HepG2 (cell line): ENCODE measurements around the gene ETV6. TPM values are rescaled to one million over a fixed set of nuclear protein-coding genes. Genes with fewer than 3 reads are reported as not detected.

Experiments
- ATAC-seq: fragments of 200-7000 bp; cut with Tn5 transposase; 3 replicates; pipeline ENCODE4 v1.9.1; 2020; ENCODE audit warnings: mild to moderate bottlenecking, moderate library complexity
- BruUV-seq: library from RNA; stranded (reverse); fragments of 400-500 nt; replicated peaks from 2 replicates; lab custom pipeline; 2021; lab: Mats Ljungman, UMichigan
- CTCF ChIA-PET: fragments of 300-600 bp; formaldehyde crosslinking; extraction: SDS; loops from one replicate; lab custom pipeline; 2021; ENCODE audit warnings: low total read pairs, inconsistent platforms, low intra/inter-chr PET ratio; lab: Yijun Ruan, JAX
- POLR2A ChIA-PET: fragments of 350-600 bp; sonication (Branson Sonifier 250); formaldehyde crosslinking; loops from one replicate; lab custom pipeline; 2020; ENCODE audit warnings: antibody characterized with exemption, inconsistent platforms; lab: Yijun Ruan, JAX
- DNase-seq: peaks from one replicate; pipeline ENCODE4 v3.0.0-alpha.2; 2015; ENCODE audit warnings: low spot score
- FAIRE-seq: peaks from 3 replicates; lab custom pipeline; 2011; peaks lifted over from hg19 to GRCh38; lab: Jason Lieb, UNC
- H2AFZ ChIP-seq: one replicate; pipeline ENCODE4 v1.6.1; 2011; ENCODE audit warnings: low read length, inconsistent platforms
- H3K27ac ChIP-seq: fragments of 300-600 bp; 3 replicates; pipeline ENCODE4 v1.8.0; 2011; ENCODE audit warnings: mixed run types, mild to moderate bottlenecking, mixed read lengths, low read length, inconsistent platforms; ENCODE audit not compliant: insufficient read depth; ENCODE audit errors: extremely low read length
- H3K27me3 ChIP-seq, 2 experiments: fragments of 200-600 bp in 1 of 2; 2 replicates in 1 of 2; 3 replicates in 1 of 2; pipeline versions ENCODE4 v1.6.0 to v1.8.0; 2011; ENCODE audit warnings: low read length in 2 of 2, mild to moderate bottlenecking in 2 of 2, moderate library complexity in 2 of 2, inconsistent platforms in 1 of 2; ENCODE audit not compliant: insufficient read depth in 2 of 2, control insufficient read depth in 1 of 2
- H3K36me3 ChIP-seq, 2 experiments: fragments of 200-600 bp in 1 of 2; replicated peaks in 1 of 2; 2 replicates in 1 of 2; 3 replicates in 1 of 2; pipeline versions ENCODE4 v1.5.1 to v1.8.0; 2011; ENCODE audit warnings: low read length in 2 of 2, inconsistent platforms in 1 of 2; ENCODE audit not compliant: insufficient read depth in 2 of 2, control insufficient read depth in 1 of 2
- H3K4me1 ChIP-seq: 2 replicates; pipeline ENCODE4 v1.5.1; 2012; ENCODE audit warnings: low read length, inconsistent platforms; ENCODE audit not compliant: insufficient read depth
- H3K4me2 ChIP-seq: 2 replicates; pipeline ENCODE4 v1.6.0; 2011; ENCODE audit warnings: low read depth, low read length, inconsistent platforms
- H3K4me3 ChIP-seq, 3 experiments: fragments of 200-600 bp in 1 of 3; sonication (generic), shearing (Covaris generic) in 1 of 3; replicated peaks in 1 of 3; 2 replicates each; pipeline ENCODE4 v1.5.1; 2011 to 2016; ENCODE audit warnings: low read length in 3 of 3, inconsistent platforms in 2 of 3, low read depth in 2 of 3, mild to moderate bottlenecking in 2 of 3, control low read depth in 1 of 3, mixed read lengths in 1 of 3; ENCODE audit not compliant: insufficient read depth in 1 of 3
- H3K79me2 ChIP-seq: one replicate; pipeline ENCODE4 v1.6.1; 2011; ENCODE audit warnings: low read length, inconsistent platforms; ENCODE audit not compliant: insufficient read depth
- H3K9ac ChIP-seq: 2 replicates; pipeline ENCODE4 v1.6.0; 2011; ENCODE audit warnings: mild to moderate bottlenecking, low read depth, low read length, inconsistent platforms; ENCODE audit not compliant: insufficient read depth
- H3K9me3 ChIP-seq: 2 replicates; pipeline ENCODE4 v1.5.1; 2012; ENCODE audit warnings: mild to moderate bottlenecking, low read length
- H4K20me1 ChIP-seq: 2 replicates; pipeline ENCODE4 v1.6.0; 2011; ENCODE audit warnings: inconsistent platforms, mild to moderate bottlenecking, low read length, moderate library complexity; ENCODE audit not compliant: insufficient read depth
- ATF1 ChIP-seq: IDR thresholded peaks from 2 replicates; pipeline ENCODE4 v1.6.1; 2016; ENCODE audit warnings: mild to moderate bottlenecking, control low read depth
- BCL6 ChIP-seq: IDR thresholded peaks from 2 replicates; pipeline ENCODE4 v1.6.1; 2016; ENCODE audit warnings: missing genetic modification reagents, missing compliant biosample characterization
- HMGA1 ChIP-seq: sonication (generic); formaldehyde crosslinking; conservative IDR thresholded peaks from 2 replicates; pipeline ENCODE4 v1.4.0; 2020; ENCODE audit warnings: missing genetic modification reagents
- HNRNPL ChIP-seq: fragments of 200-400 bp; formaldehyde crosslinking; IDR thresholded peaks from 2 replicates; pipeline ENCODE4 v1.6.1; 2017; ENCODE audit warnings: mild to moderate bottlenecking, low read depth, low read length
- MTA1 ChIP-seq: sonication (generic); formaldehyde crosslinking; IDR thresholded peaks from 2 replicates; pipeline ENCODE4 v1.4.0; 2020; ENCODE audit warnings: missing genetic modification reagents, mild to moderate bottlenecking, borderline replicate concordance
- NFKB2 ChIP-seq: sonication (generic); formaldehyde crosslinking; IDR thresholded peaks from 2 replicates; pipeline ENCODE4 v1.4.0; 2020; ENCODE audit warnings: missing genetic modification reagents, borderline replicate concordance
- PHB2 ChIP-seq: fragments of 450-650 bp; IDR thresholded peaks from 2 replicates; pipeline ENCODE4 v1.6.1; 2018; ENCODE audit not compliant: partially characterized antibody
- RFX5 ChIP-seq: IDR thresholded peaks from 2 replicates; pipeline ENCODE4 v1.6.1; 2011; ENCODE audit warnings: low read depth, low read length, improper control_type of control experiment
- SNAI1 ChIP-seq: sonication (generic); formaldehyde crosslinking; IDR thresholded peaks from 2 replicates; pipeline ENCODE4 v1.5.0; 2020; ENCODE audit warnings: mild to moderate bottlenecking, missing genetic modification reagents, borderline replicate concordance
- SPEN ChIP-seq: sonication (generic); formaldehyde crosslinking; IDR thresholded peaks from 2 replicates; pipeline ENCODE4 v1.5.1; 2020; ENCODE audit warnings: low read depth, mild to moderate bottlenecking, missing genetic modification reagents
- SRSF1 ChIP-seq: fragments of 200-400 bp; formaldehyde crosslinking; optimal IDR thresholded peaks from 2 replicates; pipeline ENCODE3; 2017; ENCODE audit warnings: mild to moderate bottlenecking, low read depth, low read length, moderate library complexity
- ZNF331 ChIP-seq: sonication (generic); formaldehyde crosslinking; IDR thresholded peaks from 2 replicates; pipeline ENCODE4 v1.4.0; 2020; ENCODE audit warnings: missing genetic modification reagents
- ZNF563 ChIP-seq: sonication (generic); formaldehyde crosslinking; IDR thresholded peaks from 2 replicates; pipeline ENCODE4 v1.8.0; 2022; ENCODE audit warnings: mild to moderate bottlenecking, moderate library complexity, missing genetic modification reagents
- ZNF878 ChIP-seq: sonication (generic); formaldehyde crosslinking; IDR thresholded peaks from 2 replicates; pipeline ENCODE4 v1.8.1; 2023; ENCODE audit warnings: mild to moderate bottlenecking, missing genetic modification reagents, moderate library complexity
- ZSCAN22 ChIP-seq: sonication (generic); formaldehyde crosslinking; IDR thresholded peaks from 2 replicates; pipeline ENCODE4 v1.4.0; 2020; ENCODE audit warnings: mild to moderate bottlenecking, missing genetic modification reagents
- WGBS: methylation state at CpG from one replicate; pipeline ENCODE4 v1.1.6; 2017; ENCODE audit warnings: low lambda C conversion rate; 5-methylcytosine and 5-hydroxymethylcytosine counted together
- in situ Hi-C: cut with HindIII; loops from 2 replicates; pipeline ENCODE4 v1.10.0; 2017; ENCODE audit warnings: low pct_unique_long_range_greater_than_20kb; ENCODE audit not compliant: extremely low pct_ligation_motif_present
- intact Hi-C: fragments of 100-400 bp; cut with micrococcal nuclease; formaldehyde crosslinking; loops from one replicate; pipeline ENCODE4 v1.10.0; 2022; ENCODE audit not compliant: unreplicated experiment
- polyA plus RNA-seq, 8 experiments: library from polyadenylated mRNA; depleted of rRNA in 3 of 8; stranded (reverse) in 7 of 8; unstranded in 1 of 8; fragments of >200 nt; fragmentation: Illumina TruSeq in 4 of 8; extraction: Trizol in 4 of 8; gene quantifications; 2 replicates each; pipeline versions ENCODE4 v1.2.1 to v1.2.3, GENCODE V29; 2011 to 2016; ENCODE audit warnings: low read depth in 4 of 8, missing spikeins in 1 of 8, mixed read lengths in 1 of 8; ENCODE audit not compliant: insufficient read depth in 1 of 8
- total RNA-seq, 5 experiments: library from RNA; depleted of rRNA; stranded (reverse); fragments of >200 nt; fragmentation: Illumina TruSeq; extraction: Trizol; gene quantifications; 2 replicates each; pipeline ENCODE4 v1.2.3, GENCODE V29; 2016; ENCODE audit warnings: low read depth in 1 of 5
- TF ChIP-seq, protein P1 (sequence below): sonication (generic); formaldehyde crosslinking; IDR thresholded peaks from 2 replicates; pipeline ENCODE4 v1.8.0; 2022; ENCODE audit warnings: mild to moderate bottlenecking, missing genetic modification reagents; ENCODE audit not compliant: insufficient replicate concordance
- TF ChIP-seq, protein P2 (sequence below): IDR thresholded peaks from 2 replicates; pipeline ENCODE4 v1.6.1; 2016; ENCODE audit warnings: missing compliant biosample characterization, missing genetic modification reagents, borderline replicate concordance
- TF ChIP-seq, protein P3 (sequence below): IDR thresholded peaks from 2 replicates; pipeline ENCODE4 v1.6.1; 2016; ENCODE audit warnings: missing genetic modification reagents, missing compliant biosample characterization
- TF ChIP-seq, protein P4 (sequence below): sonication (generic); formaldehyde crosslinking; IDR thresholded peaks from 2 replicates; pipeline ENCODE4 v1.4.0; 2020; ENCODE audit warnings: mild to moderate bottlenecking, missing genetic modification reagents

Gene ETV6
- total and polyA plus RNA-seq, 2 of the 13 experiments (the other 11 are each of a cell fraction or from before 2014, with no cell fraction given): 2.2 to 3.0 TPM

DNA sequence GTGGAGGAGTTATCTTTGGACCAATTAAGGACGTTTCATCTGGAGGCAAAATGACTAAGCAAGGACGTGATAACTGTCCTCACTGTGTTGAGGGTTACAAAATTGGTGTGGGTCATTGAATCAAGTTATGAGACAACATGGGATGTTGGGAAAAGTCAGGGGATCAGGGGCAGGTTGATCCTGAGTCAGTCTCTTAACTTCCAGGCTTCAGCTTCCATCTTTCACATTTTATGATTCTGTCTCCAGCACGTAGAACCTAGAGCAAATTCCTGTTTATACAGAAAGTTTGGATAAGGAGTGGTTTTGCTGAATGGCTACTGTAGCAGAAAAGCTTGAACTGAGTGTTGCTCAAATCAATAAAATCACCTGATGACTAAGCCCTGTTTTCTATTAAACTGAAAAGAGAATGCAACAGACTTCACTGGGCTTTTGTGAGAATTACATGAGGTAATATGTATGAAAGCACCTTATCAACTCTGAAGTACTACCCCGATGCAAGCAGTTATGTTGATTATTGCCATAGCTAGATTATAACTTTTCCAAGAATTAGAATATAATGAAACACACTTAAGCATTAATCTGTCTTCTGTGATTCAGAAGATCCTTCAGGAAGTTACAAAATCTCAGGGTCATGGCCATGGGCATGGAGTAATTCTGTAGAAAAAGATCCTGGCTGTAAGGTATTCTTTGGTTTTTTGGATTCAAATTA is 184.8 kb downstream of the ETV6 start (continued):
- TF ChIP-seq PHB2 (no peak), SRSF1 (no peak)

DNA sequence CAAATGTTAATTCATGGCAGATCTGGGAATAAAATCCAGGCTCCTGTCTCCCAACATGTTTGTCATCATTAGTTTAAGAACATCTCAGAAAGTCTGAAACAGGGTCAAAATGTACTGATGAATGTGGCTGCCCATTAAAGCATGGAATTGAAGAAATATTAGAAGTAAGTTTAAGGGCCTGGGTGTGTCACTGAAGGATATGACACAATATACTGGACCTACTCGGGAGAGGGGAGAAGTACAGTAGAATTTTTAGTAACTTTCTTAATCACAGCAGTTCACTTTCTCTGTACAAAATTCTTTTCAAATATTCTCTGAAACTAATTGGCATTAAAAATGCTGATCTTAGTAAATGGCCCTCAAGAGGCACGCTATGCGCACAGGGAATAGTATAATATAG is 185.5 kb downstream of the ETV6 start:
- FAIRE-seq (no peak), DNase-seq (no peak), ATAC-seq (no peak)
- Histone ChIP-seq H3K4me2 (no peak overlapping the region), H3K9ac (no peak overlapping the region), H3K27me3 (no peaks in the 10 kb centered on the region), H4K20me1 (no peaks in the 10 kb centered on the region), H3K27ac (no peak overlapping the region), H3K9me3 (no peaks in the 10 kb centered on the region), H2AFZ (no peak overlapping the region), H3K4me3 (no peak overlapping the region), H3K79me2 (no peaks in the 10 kb centered on the region), H3K36me3 (no peaks in the 10 kb centered on the region), H3K4me1 (peaks cover 23% of the 10 kb centered on the region)
- POLR2A ChIA-PET: no interaction called here
- in situ Hi-C loops: no loop called here
- CTCF ChIA-PET: no interaction called here
- TF ChIP-seq BCL6 (CRISPR knock-in tag) (no peak), SPEN (CRISPR knock-in tag) (no peak), ZNF563 (CRISPR knock-in tag) (no peak), RFX5 (no peak), HMGA1 (CRISPR knock-in tag) (no peak), MTA1 (CRISPR knock-in tag) (no peak), ZNF331 (CRISPR knock-in tag) (no peak), SNAI1 (CRISPR knock-in tag) (no peak), ZSCAN22 (no peak), NFKB2 (CRISPR knock-in tag) (no peak), ATF1 (CRISPR knock-in tag) (no peak), HNRNPL (no peak), ZNF878 (no peak)
- TF ChIP-seq, protein P1, sequence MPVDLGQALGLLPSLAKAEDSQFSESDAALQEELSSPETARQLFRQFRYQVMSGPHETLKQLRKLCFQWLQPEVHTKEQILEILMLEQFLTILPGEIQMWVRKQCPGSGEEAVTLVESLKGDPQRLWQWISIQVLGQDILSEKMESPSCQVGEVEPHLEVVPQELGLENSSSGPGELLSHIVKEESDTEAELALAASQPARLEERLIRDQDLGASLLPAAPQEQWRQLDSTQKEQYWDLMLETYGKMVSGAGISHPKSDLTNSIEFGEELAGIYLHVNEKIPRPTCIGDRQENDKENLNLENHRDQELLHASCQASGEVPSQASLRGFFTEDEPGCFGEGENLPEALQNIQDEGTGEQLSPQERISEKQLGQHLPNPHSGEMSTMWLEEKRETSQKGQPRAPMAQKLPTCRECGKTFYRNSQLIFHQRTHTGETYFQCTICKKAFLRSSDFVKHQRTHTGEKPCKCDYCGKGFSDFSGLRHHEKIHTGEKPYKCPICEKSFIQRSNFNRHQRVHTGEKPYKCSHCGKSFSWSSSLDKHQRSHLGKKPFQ (CRISPR knock-in tag): no peak
- TF ChIP-seq, protein P2, sequence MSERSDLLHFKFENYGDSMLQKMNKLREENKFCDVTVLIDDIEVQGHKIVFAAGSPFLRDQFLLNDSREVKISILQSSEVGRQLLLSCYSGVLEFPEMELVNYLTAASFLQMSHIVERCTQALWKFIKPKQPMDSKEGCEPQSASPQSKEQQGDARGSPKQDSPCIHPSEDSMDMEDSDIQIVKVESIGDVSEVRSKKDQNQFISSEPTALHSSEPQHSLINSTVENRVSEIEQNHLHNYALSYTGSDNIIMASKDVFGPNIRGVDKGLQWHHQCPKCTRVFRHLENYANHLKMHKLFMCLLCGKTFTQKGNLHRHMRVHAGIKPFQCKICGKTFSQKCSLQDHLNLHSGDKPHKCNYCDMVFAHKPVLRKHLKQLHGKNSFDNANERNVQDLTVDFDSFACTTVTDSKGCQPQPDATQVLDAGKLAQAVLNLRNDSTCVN (CRISPR knock-in tag): no peak
- TF ChIP-seq, protein P3, sequence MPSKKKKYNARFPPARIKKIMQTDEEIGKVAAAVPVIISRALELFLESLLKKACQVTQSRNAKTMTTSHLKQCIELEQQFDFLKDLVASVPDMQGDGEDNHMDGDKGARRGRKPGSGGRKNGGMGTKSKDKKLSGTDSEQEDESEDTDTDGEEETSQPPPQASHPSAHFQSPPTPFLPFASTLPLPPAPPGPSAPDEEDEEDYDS (CRISPR knock-in tag): no peak
- TF ChIP-seq, protein P4, sequence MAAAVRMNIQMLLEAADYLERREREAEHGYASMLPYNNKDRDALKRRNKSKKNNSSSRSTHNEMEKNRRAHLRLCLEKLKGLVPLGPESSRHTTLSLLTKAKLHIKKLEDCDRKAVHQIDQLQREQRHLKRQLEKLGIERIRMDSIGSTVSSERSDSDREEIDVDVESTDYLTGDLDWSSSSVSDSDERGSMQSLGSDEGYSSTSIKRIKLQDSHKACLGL (CRISPR knock-in tag): no peak
- intact Hi-C loops: no loop called here
- no TSS peak for BruUV-seq
- 97% methylated on average over 3 of the region's 3 CpGs for WGBS
